OCI-LY3 (cell line): ENCODE results near the gene TRABD2B.

Experiments
- H2AFZ ChIP-seq: fragments of 200-600, 300-600 bp; shearing (Covaris generic); 2 replicates; pipeline ENCODE4 v1.6.0; 2014; ENCODE audit warnings: antibody characterized with exemption, low read depth, low read length
- H3K27ac ChIP-seq: fragments of 200-600, 300-600 bp; sonication (generic); 2 replicates; pipeline ENCODE4 v1.5.1; 2014; ENCODE audit warnings: mild to moderate bottlenecking, low read length, moderate library complexity, mixed read lengths
- H3K27me3 ChIP-seq: fragments of 200-600, 300-600 bp; sonication (generic); 2 replicates; pipeline ENCODE4 v1.6.1; 2014; ENCODE audit warnings: low read depth, low read length, mixed read lengths
- H3K36me3 ChIP-seq: fragments of 200-600, 300-600 bp; sonication (generic); replicated peaks from 2 replicates; pipeline ENCODE3; 2014; ENCODE audit warnings: low read depth, low read length, mixed read lengths
- H3K4me1 ChIP-seq: fragments of 300-600, 200-600 bp; sonication (generic); 2 replicates; pipeline ENCODE4 v1.6.1; 2014; ENCODE audit warnings: low read length, mixed read lengths
- H3K4me2 ChIP-seq: fragments of 200-600, 300-600 bp; sonication (generic); 2 replicates; pipeline ENCODE4 v1.6.1; 2014; ENCODE audit warnings: low read length, mixed read lengths
- H3K4me3 ChIP-seq: fragments of 300-600, 200-600 bp; sonication (generic); 2 replicates; pipeline ENCODE4 v1.5.1; 2014; ENCODE audit warnings: antibody characterized with exemption, mild to moderate bottlenecking, low read length, moderate library complexity
- H3K79me2 ChIP-seq: fragments of 300-600, 200-600 bp; shearing (Covaris generic); 2 replicates; pipeline ENCODE4 v1.6.1; 2014; ENCODE audit warnings: mild to moderate bottlenecking, low read length, mixed read lengths
- H3K9ac ChIP-seq: fragments of 300-600, 200-600 bp; shearing (Covaris generic); 2 replicates; pipeline ENCODE4 v1.6.0; 2014; ENCODE audit warnings: mild to moderate bottlenecking, low read length, moderate library complexity
- H3K9me3 ChIP-seq: fragments of 200-600, 300-600 bp; shearing (Covaris generic); 2 replicates; pipeline ENCODE4 v1.6.1; 2014; ENCODE audit warnings: low read length, mixed read lengths; ENCODE audit not compliant: insufficient read depth
- H4K20me1 ChIP-seq: fragments of 200-600, 300-600 bp; sonication (generic); 2 replicates; pipeline ENCODE4 v1.6.1; 2016; ENCODE audit warnings: low read length, mixed read lengths; ENCODE audit not compliant: insufficient read depth
- CTCF ChIP-seq: fragments of 200-600, 300-600 bp; sonication (generic); IDR thresholded peaks from 2 replicates; pipeline ENCODE4 v1.5.1; 2014; ENCODE audit warnings: antibody characterized with exemption, low read length, low read depth
- EZH2phosphoT487 ChIP-seq: fragments of 200-600 bp; shearing (Covaris generic); IDR thresholded peaks from 2 replicates; pipeline ENCODE4 v1.6.1; 2018; ENCODE audit warnings: antibody characterized with exemption, mixed run types, low read depth

The TRABD2B gene

DNA sequence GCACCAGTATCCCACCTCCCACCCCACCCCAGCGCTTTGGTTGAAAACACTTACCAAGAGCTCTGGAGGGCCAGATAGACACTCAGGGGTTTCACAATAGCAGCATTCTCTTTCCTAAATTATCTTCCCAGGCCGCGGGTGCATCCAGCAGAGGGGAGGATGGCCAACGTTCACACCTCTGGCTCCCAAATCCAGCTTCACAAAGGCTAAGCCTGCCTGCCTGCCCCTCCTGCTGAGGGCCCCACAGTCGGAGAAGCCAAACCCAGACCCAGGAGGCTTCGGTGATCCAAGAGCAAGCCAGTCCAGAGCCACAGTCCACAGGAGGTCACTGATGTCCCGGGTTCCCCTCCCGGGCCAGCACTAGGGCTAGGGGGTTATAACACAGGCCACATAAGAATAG is 231.9 kb downstream of the TRABD2B start:
- no peaks in the 10 kb centered on the region for H3K79me2 ChIP-seq
- no peaks in the 10 kb centered on the region for H3K36me3 ChIP-seq
- TF ChIP-seq EZH2phosphoT487 (no peak), CTCF (no peak)
- H3K27ac ChIP-seq, result no peak overlapping the region
- no peak overlapping the region for H3K4me3 ChIP-seq
- no peaks in the 10 kb centered on the region for H3K27me3 ChIP-seq
- H4K20me1 ChIP-seq, result no peaks in the 10 kb centered on the region
- H3K4me2 ChIP-seq, result no peak overlapping the region
- H3K9me3 ChIP-seq, result no peaks in the 10 kb centered on the region
- H3K4me1 ChIP-seq, result peaks cover 12% of the 10 kb centered on the region
- H2AFZ ChIP-seq, result no peak overlapping the region
- no peak overlapping the region for H3K9ac ChIP-seq

DNA sequence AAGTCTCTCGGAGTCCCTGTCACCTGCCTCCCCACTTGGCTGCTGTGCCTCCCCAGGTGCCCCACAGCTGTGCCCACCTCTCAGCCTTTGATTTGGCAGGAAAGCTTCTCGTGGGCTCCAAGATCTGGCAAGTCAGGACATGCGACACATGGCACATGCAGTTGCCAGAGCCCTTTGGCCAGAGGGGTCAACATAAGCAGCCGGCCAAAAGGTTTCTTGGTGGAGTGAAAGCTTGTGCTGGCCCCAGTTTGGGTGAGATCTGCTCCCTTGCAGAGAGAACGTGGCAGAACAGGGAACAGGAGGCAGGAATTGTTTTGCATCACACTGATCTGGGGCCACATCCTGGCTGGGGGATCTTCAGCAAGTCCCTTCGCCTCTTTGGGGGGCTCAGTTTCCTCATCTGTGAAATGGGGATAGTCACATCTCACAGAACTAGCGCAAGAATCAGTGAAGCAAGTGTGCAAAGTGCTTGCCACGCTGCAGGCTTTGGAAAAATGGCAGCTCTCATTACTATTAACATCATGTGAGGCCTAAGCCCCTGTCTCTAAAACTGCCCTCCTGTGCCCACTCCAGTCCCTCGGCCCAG is 232.6 kb downstream of the TRABD2B start:
- no peaks in the 10 kb centered on the region for H4K20me1 ChIP-seq
- H3K27me3 ChIP-seq, result no peaks in the 10 kb centered on the region
- H3K9me3 ChIP-seq, result no peaks in the 10 kb centered on the region
- TF ChIP-seq CTCF (no peak), EZH2phosphoT487 (no peak)
- H3K4me2 ChIP-seq, result no peak overlapping the region
- no peak overlapping the region for H3K9ac ChIP-seq
- no peaks in the 10 kb centered on the region for H3K36me3 ChIP-seq
- H3K27ac ChIP-seq, result no peak overlapping the region
- H3K4me1 ChIP-seq, result peaks cover 12% of the 10 kb centered on the region
- no peak overlapping the region for H3K4me3 ChIP-seq
- no peak overlapping the region for H2AFZ ChIP-seq
- no peaks in the 10 kb centered on the region for H3K79me2 ChIP-seq

DNA sequence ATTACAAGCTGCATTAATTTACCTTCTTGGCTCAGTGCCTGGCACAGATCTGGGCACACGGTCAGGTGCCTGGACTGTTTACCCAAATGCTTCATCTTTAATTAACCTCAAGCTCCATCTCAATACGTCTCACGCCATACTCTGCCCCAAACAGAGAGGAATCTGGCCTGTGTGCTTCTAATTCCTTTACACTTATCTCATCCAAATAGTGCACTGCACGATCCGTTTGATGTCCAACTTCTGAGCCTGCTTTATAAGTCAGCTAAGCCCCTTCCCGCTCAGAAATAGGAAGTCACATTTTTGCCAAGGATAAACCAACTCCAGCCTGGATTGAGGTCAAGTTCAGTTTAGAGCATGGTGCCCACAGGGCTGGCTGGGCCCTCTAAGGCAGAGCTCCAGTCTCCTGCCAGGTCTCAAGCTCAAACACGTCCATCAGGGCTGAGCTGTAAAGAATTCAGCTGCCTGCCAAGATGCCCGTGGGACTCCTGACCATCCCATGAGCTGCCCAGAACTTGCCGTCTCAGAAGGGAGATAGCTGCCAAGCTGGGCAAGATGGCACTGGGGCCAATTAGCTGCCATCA is 233.5 kb downstream of the TRABD2B start:
- Histone ChIP-seq H3K27ac (no peak overlapping the region), H3K79me2 (no peaks in the 10 kb centered on the region), H4K20me1 (no peaks in the 10 kb centered on the region), H3K4me1 (peaks cover 12% of the 10 kb centered on the region), H3K36me3 (no peaks in the 10 kb centered on the region), H3K4me2 (no peak overlapping the region), H3K9ac (no peak overlapping the region), H2AFZ (no peak overlapping the region), H3K4me3 (no peak overlapping the region), H3K9me3 (no peaks in the 10 kb centered on the region), H3K27me3 (no peaks in the 10 kb centered on the region)
- no peak for TF ChIP-seq EZH2phosphoT487
- TF ChIP-seq CTCF, result no peak

DNA sequence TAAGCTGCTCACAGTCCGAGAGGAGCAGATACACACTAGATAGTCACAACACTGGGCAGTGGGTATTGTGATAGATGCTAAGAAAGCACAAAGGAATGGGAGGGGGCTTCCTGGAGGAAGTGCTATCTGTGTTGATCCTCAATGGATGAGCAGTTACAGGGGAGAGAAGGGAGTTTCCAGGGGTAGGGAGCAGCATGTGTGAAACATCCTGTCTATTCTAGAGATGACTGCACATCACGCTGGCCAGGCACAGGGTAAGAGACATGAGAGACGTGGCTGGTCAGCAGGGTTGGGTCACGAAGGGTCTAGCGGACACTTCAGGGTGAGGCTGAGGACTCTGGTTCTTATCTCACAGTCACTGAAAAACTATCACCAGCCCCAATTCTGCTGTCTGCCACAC is 235.2 kb downstream of the TRABD2B start:
- Histone ChIP-seq H3K27ac (no peak overlapping the region), H2AFZ (no peak overlapping the region), H3K4me3 (no peak overlapping the region), H3K27me3 (no peaks in the 10 kb centered on the region), H3K4me2 (peak overlapping the region; percentile 30; the same call in 1 of the 2 replicates), H3K79me2 (no peaks in the 10 kb centered on the region), H4K20me1 (no peaks in the 10 kb centered on the region), H3K9ac (no peak overlapping the region), H3K36me3 (no peaks in the 10 kb centered on the region), H3K4me1 (peaks cover 12% of the 10 kb centered on the region), H3K9me3 (no peaks in the 10 kb centered on the region)
- TF ChIP-seq EZH2phosphoT487 (no peak), CTCF (no peak)
